HT-29 (cell line): Measurements from ENCODE around the gene VTI1B. TPM values are rescaled to one million over a fixed set of nuclear protein-coding genes. Genes with fewer than 3 reads are reported as not detected.
"Not testable (repeated sequence)": the region's sequence is repeated elsewhere in the genome, so short reads cannot be mapped to it uniquely, and the experiment has no call there.

Experiments
- DNase-seq: peaks from one replicate; pipeline ENCODE4 v3.0.0-alpha.2; 2015; ENCODE audit warnings: low spot score
- small RNA-seq: library from RNA; depleted of rRNA; stranded (forward); fragments of <200 nt; gene quantifications from one replicate; pipeline ENCODE3, GENCODE V24; 2014
- total RNA-seq: library from RNA; depleted of rRNA; stranded (reverse); fragments of >200 nt; shearing (Covaris generic); gene quantifications from 2 replicates; pipeline ENCODE4 v1.2.3, GENCODE V29; 2014; rRNA removed

VTI1B gene
- total RNA-seq, 1 experiment from 2014 or later: 30.6 TPM

GRCh38 chr14:67630186-67630585, 44.2 kb downstream of the VTI1B start:
- no peak for DNase-seq

GRCh38 chr14:67627519-67627918, 46.9 kb downstream of the VTI1B start:
- DNase-seq: no peak

- DNase-seq: not testable (repeated sequence)
These were observed 48.3 kb downstream of the VTI1B start for GRCh38 chr14:67626131-67626530.

- no peak for DNase-seq
These were observed 51.3 kb downstream of the VTI1B start for GRCh38 chr14:67623114-67623513.

GRCh38 chr14:67622675-67623074, 51.8 kb downstream of the VTI1B start:
- DNase-seq: no peak

- DNase-seq: peak; percentile 9
These were observed 54.1 kb downstream of the VTI1B start for GRCh38 chr14:67620217-67620785.

- DNase-seq: peak; percentile 85
These were observed 54.8 kb downstream of the VTI1B start, which contains the start of gene ARG2 for GRCh38 chr14:67619446-67620216. TSS of gene ARG2 (plus strand) at chr14:67619920. CDS start at chr14:67619978, 58 bp downstream.

GRCh38 chr14:67618617-67619063, 55.8 kb downstream of the VTI1B start:
- DNase-seq: peak; percentile 73

GRCh38 chr14:67610491-67610890, 63.9 kb downstream of the VTI1B start:
- no peak for DNase-seq

GRCh38 chr14:67609642-67610310, 64.7 kb downstream of the VTI1B start:
- DNase-seq: no peak

GRCh38 chr14:67607646-67608045, 66.8 kb downstream of the VTI1B start:
- DNase-seq: no peak

- DNase-seq: no peak
These were observed 71.4 kb downstream of the VTI1B start for GRCh38 chr14:67602995-67603545.

GRCh38 chr14:67602076-67602475, 72.4 kb downstream of the VTI1B start:
- DNase-seq: no peak

GRCh38 chr14:67600562-67600974, 73.9 kb downstream of the VTI1B start:
- not testable (repeated sequence) for DNase-seq

GRCh38 chr14:67599698-67600561, 74.5 kb downstream of the VTI1B start, which contains the start of gene PIGH:
TSS of gene PIGH (minus strand) at chr14:67600268. CDS start at chr14:67600203, 65 bp downstream.
- peak; percentile 76 for DNase-seq

Small RNA genes lying within 50 kb of the gene (small RNA-seq; reads per million reads assigned to genes)
- not detected for gene AL132640.3
- not detected for gene RF00019
- not detected for gene RN7SL369P
- 0.65 reads per million for gene RNA5SP386

Other genes starting within 250 kb of the VTI1B start
- gene TMEM229B, start 185.9 kb downstream of the VTI1B start, total RNA-seq: 0.08 and 0.15 TPM in 2 replicates
- gene PLEKHH1, start 141.3 kb downstream of the VTI1B start, total RNA-seq: 11.0 and 12.7 TPM in 2 replicates
- 10.9 and 12.1 TPM in 2 replicates for gene PIGH, start 74.4 kb downstream of the VTI1B start, total RNA-seq
- 4.4 and 4.5 TPM in 2 replicates for gene ARG2, start 54.7 kb downstream of the VTI1B start, total RNA-seq
- gene RDH11, start 21.1 kb upstream of the VTI1B start, total RNA-seq: 55.8 and 69.7 TPM in 2 replicates
- gene RDH12, start 27.3 kb upstream of the VTI1B start, total RNA-seq: 0.08 and 0.66 TPM in 2 replicates
- 11.9 and 16.6 TPM in 2 replicates for gene ZFYVE26, start 142.0 kb upstream of the VTI1B start, total RNA-seq
- gene RAD51B, start 145.1 kb upstream of the VTI1B start, total RNA-seq: 3.9 and 5.9 TPM in 2 replicates